HepG2 (cell line): Measurements from ENCODE around the gene MNT. TPM values are rescaled to one million over a fixed set of nuclear protein-coding genes. Genes with fewer than 3 reads are reported as not detected.

Experiments
- ARHGAP35 ChIP-seq: sonication (generic); formaldehyde crosslinking; IDR thresholded peaks from 2 replicates; pipeline ENCODE4 v1.9.0; 2022; ENCODE audit warnings: mild to moderate bottlenecking, inconsistent platforms, moderate library complexity, missing genetic modification reagents, borderline replicate concordance
- ARID2 ChIP-seq: sonication (generic); formaldehyde crosslinking; IDR thresholded peaks from 2 replicates; pipeline ENCODE4 v1.8.1; 2022; ENCODE audit warnings: mild to moderate bottlenecking, missing genetic modification reagents, borderline replicate concordance
- ARNT ChIP-seq: fragments of 450-650 bp; IDR thresholded peaks from 2 replicates; pipeline ENCODE4 v1.6.1; 2017
- CAMTA2 ChIP-seq: sonication (generic); formaldehyde crosslinking; IDR thresholded peaks from 2 replicates; pipeline ENCODE4 v1.4.0; 2020; ENCODE audit warnings: mild to moderate bottlenecking, missing genetic modification reagents, borderline replicate concordance
- CREM ChIP-seq, 2 experiments: sonication (generic) in 1 of 2; formaldehyde crosslinking in 1 of 2; IDR thresholded peaks; 2 replicates each; pipeline versions ENCODE4 v1.4.0 to v1.6.1; 2016 to 2020; ENCODE audit warnings: antibody characterized with exemption in 1 of 2, mild to moderate bottlenecking in 1 of 2, missing genetic modification reagents in 1 of 2
- E2F1 ChIP-seq: sonication (generic); formaldehyde crosslinking; IDR thresholded peaks from 2 replicates; pipeline ENCODE4 v1.5.0; 2020; ENCODE audit warnings: missing genetic modification reagents
- HBP1 ChIP-seq: IDR thresholded peaks from 2 replicates; pipeline ENCODE4 v1.6.1; 2016; ENCODE audit warnings: low read depth, control low read depth
- HDAC6 ChIP-seq: fragments of 200-600 bp; sonication (generic); IDR thresholded peaks from 2 replicates; pipeline ENCODE4 v1.7.0; 2017; ENCODE audit warnings: mild to moderate bottlenecking, antibody characterized with exemption, low read length, low read depth
- KDM6A ChIP-seq: IDR thresholded peaks from 2 replicates; pipeline ENCODE4 v1.6.1; 2016; ENCODE audit warnings: low read depth
- MIER3 ChIP-seq: IDR thresholded peaks from 2 replicates; pipeline ENCODE4 v1.6.1; 2016; ENCODE audit warnings: missing compliant biosample characterization, borderline replicate concordance
- PHB2 ChIP-seq: fragments of 450-650 bp; IDR thresholded peaks from 2 replicates; pipeline ENCODE4 v1.6.1; 2018; ENCODE audit not compliant: partially characterized antibody
- POLR2A ChIP-seq, 2 experiments: IDR thresholded peaks; 2 replicates each; pipeline ENCODE4 v1.6.1; 2011; ENCODE audit warnings: low read depth in 2 of 2, low read length in 2 of 2, mild to moderate bottlenecking in 1 of 2, moderate library complexity in 1 of 2; ENCODE audit not compliant: insufficient read depth in 1 of 2
- RBFOX2 ChIP-seq: fragments of 200-400 bp; formaldehyde crosslinking; IDR thresholded peaks from 2 replicates; pipeline ENCODE4 v1.6.1; 2017; ENCODE audit warnings: low read depth, mild to moderate bottlenecking, low read length
- SRSF4 ChIP-seq: fragments of 200-400 bp; formaldehyde crosslinking; IDR thresholded peaks from one replicate; pipeline ENCODE4 v1.6.1; 2018; ENCODE audit warnings: mild to moderate bottlenecking, low read depth, low read length, moderate library complexity; ENCODE audit not compliant: poor library complexity, severe bottlenecking
- U2AF1 ChIP-seq: fragments of 200-400 bp; formaldehyde crosslinking; optimal IDR thresholded peaks from 2 replicates; pipeline ENCODE3; 2017; ENCODE audit warnings: mild to moderate bottlenecking, low read depth, low read length
- ZBTB8A ChIP-seq: sonication (generic); formaldehyde crosslinking; IDR thresholded peaks from 2 replicates; pipeline ENCODE4 v1.4.0; 2020; ENCODE audit warnings: mild to moderate bottlenecking, low read depth, missing genetic modification reagents, borderline replicate concordance
- ZNF20 ChIP-seq: sonication (generic); formaldehyde crosslinking; IDR thresholded peaks from 2 replicates; pipeline ENCODE4 v1.4.0; 2020; ENCODE audit warnings: mild to moderate bottlenecking, moderate library complexity, missing genetic modification reagents
- ZNF274 ChIP-seq: sonication (generic); formaldehyde crosslinking; IDR thresholded peaks from 2 replicates; pipeline ENCODE4 v1.5.1; 2020; ENCODE audit warnings: mild to moderate bottlenecking, missing genetic modification reagents
- ZNF660 ChIP-seq: sonication (generic); formaldehyde crosslinking; IDR thresholded peaks from 2 replicates; pipeline ENCODE4 v1.5.1; 2020; ENCODE audit warnings: mild to moderate bottlenecking, low read depth, missing genetic modification reagents, borderline replicate concordance
- ZNF720 ChIP-seq: sonication (generic); formaldehyde crosslinking; IDR thresholded peaks from 2 replicates; pipeline ENCODE4 v1.4.0; 2020; ENCODE audit warnings: missing genetic modification reagents
- polyA plus RNA-seq, 8 experiments: library from polyadenylated mRNA; depleted of rRNA in 3 of 8; stranded (reverse) in 7 of 8; unstranded in 1 of 8; fragments of >200 nt; fragmentation: Illumina TruSeq in 4 of 8; extraction: Trizol in 4 of 8; gene quantifications; 2 replicates each; pipeline versions ENCODE4 v1.2.1 to v1.2.3, GENCODE V29; 2011 to 2016; ENCODE audit warnings: low read depth in 4 of 8, missing spikeins in 1 of 8, mixed read lengths in 1 of 8; ENCODE audit not compliant: insufficient read depth in 1 of 8
- total RNA-seq, 5 experiments: library from RNA; depleted of rRNA; stranded (reverse); fragments of >200 nt; fragmentation: Illumina TruSeq; extraction: Trizol; gene quantifications; 2 replicates each; pipeline ENCODE4 v1.2.3, GENCODE V29; 2016; ENCODE audit warnings: low read depth in 1 of 5
- TF ChIP-seq, protein P1 (sequence below): sonication (generic); formaldehyde crosslinking; IDR thresholded peaks from 2 replicates; pipeline ENCODE4 v1.4.0; 2020; ENCODE audit warnings: mild to moderate bottlenecking, missing genetic modification reagents
- TF ChIP-seq, protein P2 (sequence below), 2 experiments: sonication (generic) in 1 of 2; formaldehyde crosslinking in 1 of 2; IDR thresholded peaks; 2 replicates each; pipeline versions ENCODE4 v1.5.1 to v1.6.1; 2011 to 2020; ENCODE audit warnings: borderline replicate concordance in 1 of 2, low read depth in 1 of 2, low read length in 1 of 2, mild to moderate bottlenecking in 1 of 2, missing genetic modification reagents in 1 of 2, moderate library complexity in 1 of 2

Gene MNT
- total and polyA plus RNA-seq, 2 of the 13 experiments (the other 11 are each of a cell fraction or from before 2014, with no cell fraction given): 2.1 to 3.5 TPM

- TF ChIP-seq U2AF1: peak; percentile 94
- TF ChIP-seq ARID2: no peak
- TF ChIP-seq ZNF20 (CRISPR knock-in tag): no peak
- peak; percentile 69 for TF ChIP-seq RBFOX2
- no peak for TF ChIP-seq CAMTA2 (CRISPR knock-in tag)
- peak in 1 of 2 experiments; percentile 64; a peak in 2 of 4 replicates for TF ChIP-seq POLR2A (IDR thresholded peaks at IDR 0.05; ENCODE audit: insufficient read depth in 1 of 2, low read depth in 2 of 2, low read length in 2 of 2)
- TF ChIP-seq HDAC6: no peak
- TF ChIP-seq SRSF4: no peak
- TF ChIP-seq, protein P1, sequence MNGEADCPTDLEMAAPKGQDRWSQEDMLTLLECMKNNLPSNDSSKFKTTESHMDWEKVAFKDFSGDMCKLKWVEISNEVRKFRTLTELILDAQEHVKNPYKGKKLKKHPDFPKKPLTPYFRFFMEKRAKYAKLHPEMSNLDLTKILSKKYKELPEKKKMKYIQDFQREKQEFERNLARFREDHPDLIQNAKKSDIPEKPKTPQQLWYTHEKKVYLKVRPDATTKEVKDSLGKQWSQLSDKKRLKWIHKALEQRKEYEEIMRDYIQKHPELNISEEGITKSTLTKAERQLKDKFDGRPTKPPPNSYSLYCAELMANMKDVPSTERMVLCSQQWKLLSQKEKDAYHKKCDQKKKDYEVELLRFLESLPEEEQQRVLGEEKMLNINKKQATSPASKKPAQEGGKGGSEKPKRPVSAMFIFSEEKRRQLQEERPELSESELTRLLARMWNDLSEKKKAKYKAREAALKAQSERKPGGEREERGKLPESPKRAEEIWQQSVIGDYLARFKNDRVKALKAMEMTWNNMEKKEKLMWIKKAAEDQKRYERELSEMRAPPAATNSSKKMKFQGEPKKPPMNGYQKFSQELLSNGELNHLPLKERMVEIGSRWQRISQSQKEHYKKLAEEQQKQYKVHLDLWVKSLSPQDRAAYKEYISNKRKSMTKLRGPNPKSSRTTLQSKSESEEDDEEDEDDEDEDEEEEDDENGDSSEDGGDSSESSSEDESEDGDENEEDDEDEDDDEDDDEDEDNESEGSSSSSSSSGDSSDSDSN (CRISPR knock-in tag): peak; percentile 63
- peak; percentile 91 for TF ChIP-seq CREM (IDR thresholded peaks at IDR 0.05)
- peak; percentile 28; the same call in 1 of the 2 replicates for TF ChIP-seq CREM (CRISPR knock-in tag; IDR thresholded peaks at IDR 0.05)
- TF ChIP-seq ZNF274 (CRISPR knock-in tag): no peak
- no peak for TF ChIP-seq ARHGAP35 (CRISPR knock-in tag)
- TF ChIP-seq, protein P2, sequence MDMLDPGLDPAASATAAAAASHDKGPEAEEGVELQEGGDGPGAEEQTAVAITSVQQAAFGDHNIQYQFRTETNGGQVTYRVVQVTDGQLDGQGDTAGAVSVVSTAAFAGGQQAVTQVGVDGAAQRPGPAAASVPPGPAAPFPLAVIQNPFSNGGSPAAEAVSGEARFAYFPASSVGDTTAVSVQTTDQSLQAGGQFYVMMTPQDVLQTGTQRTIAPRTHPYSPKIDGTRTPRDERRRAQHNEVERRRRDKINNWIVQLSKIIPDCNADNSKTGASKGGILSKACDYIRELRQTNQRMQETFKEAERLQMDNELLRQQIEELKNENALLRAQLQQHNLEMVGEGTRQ (IDR thresholded peaks at IDR 0.05; ENCODE audit: low read depth, low read length): no peak
- TF ChIP-seq, protein P2 (CRISPR knock-in tag; IDR thresholded peaks at IDR 0.05; ENCODE audit: borderline replicate concordance): peak; percentile 60
- no peak for TF ChIP-seq KDM6A (CRISPR knock-in tag)
- TF ChIP-seq HBP1 (CRISPR knock-in tag): 0 out of 2 replicates have a peak, but pooled peaks have one; percentile 17
- no peak for TF ChIP-seq ARNT
- 0 out of 2 replicates have a peak, but pooled peaks have one; percentile 52 for TF ChIP-seq ZBTB8A (CRISPR knock-in tag)
- no peak for TF ChIP-seq ZNF660 (CRISPR knock-in tag)
- TF ChIP-seq PHB2: no peak
- TF ChIP-seq E2F1 (CRISPR knock-in tag): peak; percentile 40; the same call in 1 of the 2 replicates
- TF ChIP-seq MIER3: peak; percentile 37; the same call in 1 of the 2 replicates
- TF ChIP-seq ZNF720 (CRISPR knock-in tag): no peak
Observed at GRCh38 chr17:2401426-2402221, 764 bp upstream of the MNT start (continued).
